Endothelial cell (in vitro differentiated cells): ENCODE measurements around the gene TNFRSF4. TPM values are rescaled to one million over a fixed set of nuclear protein-coding genes. Genes with fewer than 3 reads are reported as not detected.

Source experiments
- DNase-seq: peaks from one replicate; pipeline ENCODE4 v3.0.0; 2021; ENCODE audit warnings: low spot score
- H3K27ac Mint-ChIP-seq: one replicate; pipeline ENCODE4 v1.8.0; 2021; ENCODE audit warnings: mixed read lengths, inconsistent platforms; ENCODE audit not compliant: unreplicated experiment
- H3K27me3 Mint-ChIP-seq: one replicate; pipeline ENCODE4 v1.8.0; 2021; ENCODE audit warnings: mild to moderate bottlenecking, moderate library complexity, mixed read lengths, inconsistent platforms; ENCODE audit not compliant: unreplicated experiment
- H3K36me3 Mint-ChIP-seq: one replicate; pipeline ENCODE4 v1.8.0; 2021; ENCODE audit warnings: mild to moderate bottlenecking, low read depth, mixed read lengths, inconsistent platforms; ENCODE audit not compliant: unreplicated experiment
- H3K4me1 Mint-ChIP-seq: one replicate; pipeline ENCODE4 v1.8.0; 2021; ENCODE audit warnings: mild to moderate bottlenecking, mixed read lengths, inconsistent platforms; ENCODE audit not compliant: unreplicated experiment
- H3K4me3 Mint-ChIP-seq: one replicate; pipeline ENCODE4 v1.8.0; 2021; ENCODE audit warnings: mild to moderate bottlenecking, mixed read lengths, inconsistent platforms; ENCODE audit not compliant: unreplicated experiment
- H3K9me3 Mint-ChIP-seq: one replicate; pipeline ENCODE4 v1.8.0; 2021; ENCODE audit warnings: mixed read lengths, inconsistent platforms; ENCODE audit not compliant: unreplicated experiment
- CTCF ChIP-seq: fragments of 200-600 bp; sonication (generic); IDR thresholded peaks from one replicate; pipeline ENCODE4 v1.5.0; 2021; ENCODE audit warnings: antibody characterized with exemption; ENCODE audit not compliant: unreplicated experiment
- total RNA-seq: library from RNA; stranded (reverse); fragmentation: NEBNext Ultra II Directional; extraction: Animal tissue kit (Norgen Biotek cat#: 25700); gene quantifications from one replicate; pipeline ENCODE4 v1.2.1, GENCODE V29; 2021; ENCODE audit not compliant: unreplicated experiment

The TNFRSF4 gene
- total RNA-seq, 1 donor from 2014 or later: 0.80 TPM

- DNase-seq: no peak
- Mint-ChIP-seq H3K36me3 (no peaks in the 10 kb centered on the region), H3K27ac (no peak overlapping the region), H3K9me3 (no peaks in the 10 kb centered on the region), H3K4me1 (no peaks in the 10 kb centered on the region), H3K27me3 (peaks cover 1% of the 10 kb centered on the region), H3K4me3 (no peak overlapping the region)
- no peak for TF ChIP-seq CTCF
Measured at GRCh38 chr1:1240822-1241587, 27.1 kb upstream of the TNFRSF4 start.

DNA sequence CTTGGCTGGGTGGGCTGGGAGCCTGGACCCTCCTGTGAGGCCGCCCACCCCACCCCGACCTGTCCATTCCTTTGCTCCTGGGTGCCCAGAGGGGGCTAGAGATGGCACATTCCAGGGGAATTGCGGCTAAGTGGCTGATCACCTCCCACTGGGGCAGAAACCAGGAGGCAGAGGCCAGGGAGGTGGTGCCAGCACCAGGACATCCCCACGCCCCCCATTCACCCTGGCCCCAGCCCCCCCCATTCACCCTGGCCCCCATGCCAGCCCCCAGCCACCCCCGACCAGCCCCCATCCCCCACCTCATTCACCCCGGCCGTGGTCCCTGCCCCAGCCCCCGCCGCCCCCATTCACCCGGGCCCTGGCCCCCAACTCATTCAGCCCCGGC lies 26.4 kb upstream of the TNFRSF4 start:
- Mint-ChIP-seq H3K9me3 (no peaks in the 10 kb centered on the region), H3K27me3 (no peaks in the 10 kb centered on the region), H3K4me1 (no peaks in the 10 kb centered on the region), H3K36me3 (no peaks in the 10 kb centered on the region), H3K4me3 (no peak overlapping the region), H3K27ac (no peak overlapping the region)
- DNase-seq: no peak
- no peak for TF ChIP-seq CTCF

DNA sequence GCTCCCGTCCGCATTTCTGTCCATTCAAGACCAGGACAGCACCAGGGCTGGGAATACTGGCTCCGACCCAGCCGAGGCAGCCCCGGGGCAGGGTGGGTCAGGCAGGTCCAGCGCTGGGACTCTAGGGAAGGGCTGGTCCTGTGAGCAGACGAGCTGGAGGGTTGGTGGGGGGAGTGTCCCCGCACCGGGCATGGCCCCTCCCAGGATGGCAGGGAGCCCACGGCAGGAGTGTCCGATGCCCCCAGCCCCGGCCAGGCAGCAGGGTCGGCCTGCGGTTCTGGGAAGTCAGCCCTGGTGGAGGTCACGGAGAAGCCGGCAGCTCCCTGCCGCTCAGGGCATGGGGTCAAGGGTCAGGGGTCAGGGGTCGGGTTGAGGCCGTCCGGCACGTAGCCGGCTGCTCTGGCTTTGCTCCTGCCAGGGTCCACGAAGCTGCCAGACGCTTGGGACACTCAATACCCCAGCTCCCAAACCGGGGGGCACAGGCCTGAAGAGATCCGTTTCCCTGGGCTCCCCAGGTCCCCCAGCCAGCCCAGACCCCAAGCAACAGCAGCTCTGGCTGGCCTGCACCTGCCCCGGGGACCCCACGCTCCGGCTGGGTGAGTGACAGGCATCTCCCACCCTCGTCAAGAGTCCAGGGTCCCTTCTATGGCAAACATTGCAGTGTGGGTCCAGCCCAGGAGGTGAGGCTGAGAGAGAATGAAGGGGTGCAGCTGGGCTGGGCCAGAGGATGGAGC lies 25.8 kb upstream of the TNFRSF4 start:
- H3K4me3 Mint-ChIP-seq: no peak overlapping the region
- H3K4me1 Mint-ChIP-seq: no peaks in the 10 kb centered on the region
- no peak for TF ChIP-seq CTCF
- H3K36me3 Mint-ChIP-seq: no peaks in the 10 kb centered on the region
- H3K9me3 Mint-ChIP-seq: no peaks in the 10 kb centered on the region
- no peaks in the 10 kb centered on the region for H3K27me3 Mint-ChIP-seq
- H3K27ac Mint-ChIP-seq: no peak overlapping the region
- no peak for DNase-seq

GRCh38 chr1:1239227-1239613 lies 25.3 kb upstream of the TNFRSF4 start:
- peaks cover under 1% of the 10 kb centered on the region for H3K4me1 Mint-ChIP-seq
- no peak for DNase-seq
- H3K4me3 Mint-ChIP-seq: no peak overlapping the region
- H3K27ac Mint-ChIP-seq: no peak overlapping the region
- no peaks in the 10 kb centered on the region for H3K9me3 Mint-ChIP-seq
- no peak for TF ChIP-seq CTCF
- H3K27me3 Mint-ChIP-seq: no peaks in the 10 kb centered on the region
- no peaks in the 10 kb centered on the region for H3K36me3 Mint-ChIP-seq

- Mint-ChIP-seq H3K27me3 (no peaks in the 10 kb centered on the region), H3K4me3 (no peak overlapping the region), H3K27ac (no peak overlapping the region), H3K9me3 (no peaks in the 10 kb centered on the region), H3K36me3 (peaks cover under 1% of the 10 kb centered on the region), H3K4me1 (peaks cover 6% of the 10 kb centered on the region)
- no peak for DNase-seq
- TF ChIP-seq CTCF: no peak
Measured at GRCh38 chr1:1238702-1239178, 24.8 kb upstream of the TNFRSF4 start.
